Measurements from ENCODE around the gene ENDOU. TPM values are rescaled to one million over a fixed set of nuclear protein-coding genes. Genes with fewer than 3 reads are reported as not detected.
A peak's percentile ranks its signal among the peaks of the same experiment; 100 is the strongest.

The ENDOU gene
- polyA plus RNA-seq, 1 of the 3 experiments (the other 2 are of a cell fraction): not detected

DNA sequence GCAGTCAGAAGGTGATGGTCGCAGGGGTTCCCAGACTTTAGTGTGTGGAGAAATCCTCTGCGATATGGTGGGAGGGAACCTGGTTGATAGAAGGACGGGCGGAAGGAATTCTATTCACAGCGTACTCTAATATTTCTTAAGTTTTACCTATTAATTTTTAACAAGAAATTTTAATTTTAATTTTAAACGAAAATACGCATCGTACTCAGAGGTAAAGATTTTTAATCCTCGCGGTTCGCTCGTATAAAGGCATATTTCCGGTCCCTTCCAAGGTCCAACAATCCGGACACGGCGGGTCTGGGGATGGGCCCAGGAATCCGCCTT lies 47.4 kb upstream of the ENDOU start:
- H3F3A ChIP-seq (replicated peaks; ENCODE audit: insufficient read depth): no peaks in the 10 kb centered on the region
- no peaks in the 10 kb centered on the region for H4K20me1 ChIP-seq (ENCODE audit: insufficient read depth)
- H3K9me3 ChIP-seq: no peaks in the 10 kb centered on the region
- no peak overlapping the region for H3K27ac ChIP-seq (ENCODE audit: low read depth in 2 of 2, low read length in 1 of 2)
- peak overlapping the region; percentile 89; the same call in 1 of the 2 replicates for H2AFZ ChIP-seq (ENCODE audit: low read depth)
- no peaks in the 10 kb centered on the region for H3K79me2 ChIP-seq (ENCODE audit: insufficient read depth)
- TF ChIP-seq, protein P1, sequence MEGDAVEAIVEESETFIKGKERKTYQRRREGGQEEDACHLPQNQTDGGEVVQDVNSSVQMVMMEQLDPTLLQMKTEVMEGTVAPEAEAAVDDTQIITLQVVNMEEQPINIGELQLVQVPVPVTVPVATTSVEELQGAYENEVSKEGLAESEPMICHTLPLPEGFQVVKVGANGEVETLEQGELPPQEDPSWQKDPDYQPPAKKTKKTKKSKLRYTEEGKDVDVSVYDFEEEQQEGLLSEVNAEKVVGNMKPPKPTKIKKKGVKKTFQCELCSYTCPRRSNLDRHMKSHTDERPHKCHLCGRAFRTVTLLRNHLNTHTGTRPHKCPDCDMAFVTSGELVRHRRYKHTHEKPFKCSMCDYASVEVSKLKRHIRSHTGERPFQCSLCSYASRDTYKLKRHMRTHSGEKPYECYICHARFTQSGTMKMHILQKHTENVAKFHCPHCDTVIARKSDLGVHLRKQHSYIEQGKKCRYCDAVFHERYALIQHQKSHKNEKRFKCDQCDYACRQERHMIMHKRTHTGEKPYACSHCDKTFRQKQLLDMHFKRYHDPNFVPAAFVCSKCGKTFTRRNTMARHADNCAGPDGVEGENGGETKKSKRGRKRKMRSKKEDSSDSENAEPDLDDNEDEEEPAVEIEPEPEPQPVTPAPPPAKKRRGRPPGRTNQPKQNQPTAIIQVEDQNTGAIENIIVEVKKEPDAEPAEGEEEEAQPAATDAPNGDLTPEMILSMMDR (IDR thresholded peaks at IDR 0.05): peak; percentile 42; the same call in 1 of the 2 replicates
- TF ChIP-seq RFX5 (IDR thresholded peaks at IDR 0.05; ENCODE audit: low read length) (no peak), FOXJ3 (CRISPR knock-in tag; IDR thresholded peaks at IDR 0.05) (no peak), JUND (IDR thresholded peaks at IDR 0.05) (no peak)
- TF ChIP-seq, protein P2, sequence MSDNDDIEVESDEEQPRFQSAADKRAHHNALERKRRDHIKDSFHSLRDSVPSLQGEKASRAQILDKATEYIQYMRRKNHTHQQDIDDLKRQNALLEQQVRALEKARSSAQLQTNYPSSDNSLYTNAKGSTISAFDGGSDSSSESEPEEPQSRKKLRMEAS (IDR thresholded peaks at IDR 0.05; ENCODE audit: low read depth): no peak
- DNase-seq: no peak
- WGBS (ENCODE audit: low lambda C conversion rate): 33% methylated on average over 17 of the region's 17 CpGs
- H3K9ac ChIP-seq: peak overlapping the region; percentile 35; the same call in 1 of the 2 replicates
- peaks cover 25 to 44% of the 10 kb centered on the region in 2 experiments; a peak in 3 of 4 replicates for H3K4me1 ChIP-seq (ENCODE audit: control insufficient read depth in 1 of 2, insufficient read depth in 2 of 2, low read depth in 1 of 2, low read length in 1 of 2)
- H3K4me2 ChIP-seq: peak overlapping the region; percentile 98; the same call in 1 of the 2 replicates
- POLR2A ChIA-PET: interaction anchor here (0.6 to 1.4 kb wide), 2 partner anchors 59 to 63 kb away, joined by 3 read pairs; no protein-coding TSS in a partner anchor
- no peaks in the 10 kb centered on the region for H3K9me2 ChIP-seq
- CTCF ChIA-PET: interaction anchor here (0.7 to 22.9 kb wide), 11 partner anchors 9 to 221 kb away, joined by 3 to 1294 read pairs (median 4); partner anchors contain the start of genes ENDOU, RAPGEF3 and RPAP3
- no peaks in the 10 kb centered on the region for H3K27me3 ChIP-seq (ENCODE audit: insufficient read depth)
- H3K36me3 ChIP-seq (replicated peaks in 1 of 2; ENCODE audit: control insufficient read depth in 1 of 2, insufficient read depth in 2 of 2, low read length in 1 of 2): no peaks in the 10 kb centered on the region
- H3K4me3 ChIP-seq (ENCODE audit: low read depth in 2 of 2, low read length in 1 of 2): peak overlapping the region; percentile 74 to 76

DNA sequence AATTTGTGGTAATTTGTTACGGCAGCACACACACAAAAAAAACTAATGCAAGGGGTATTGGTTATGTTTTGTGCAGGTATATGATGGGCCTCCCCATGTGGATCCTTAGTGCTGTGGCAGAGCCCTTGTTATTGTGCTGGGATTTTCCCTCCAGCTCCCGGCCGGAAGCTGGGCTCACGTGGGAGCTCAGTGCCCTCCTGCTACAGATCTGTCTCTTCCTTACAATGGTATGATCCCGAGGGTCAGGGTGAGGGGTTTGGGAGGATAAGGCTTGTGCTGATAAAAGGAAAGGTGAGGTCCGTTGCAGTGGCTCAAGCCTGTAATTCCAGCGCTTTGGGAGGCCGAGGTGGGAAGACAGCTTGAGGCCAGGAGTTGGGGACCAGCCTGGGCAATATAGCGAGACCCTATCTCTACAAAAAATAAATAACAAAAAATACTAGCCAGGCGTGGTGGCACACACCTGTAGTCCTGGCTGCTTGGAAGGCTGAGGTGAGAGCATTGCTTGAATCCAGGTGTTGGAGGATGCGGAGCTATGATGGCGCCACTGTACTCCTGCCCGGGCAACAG lies 46.9 kb upstream of the ENDOU start:
- H3F3A ChIP-seq (replicated peaks; ENCODE audit: insufficient read depth): no peaks in the 10 kb centered on the region
- H3K4me2 ChIP-seq: peak overlapping the region; percentile 98; the same call in 1 of the 2 replicates
- no peak overlapping the region for H3K27ac ChIP-seq (ENCODE audit: low read depth in 2 of 2, low read length in 1 of 2)
- 89% methylated on average over 13 of the region's 13 CpGs for WGBS (ENCODE audit: low lambda C conversion rate)
- peaks cover 23 to 39% of the 10 kb centered on the region in 2 experiments; a peak in 3 of 4 replicates for H3K4me1 ChIP-seq (ENCODE audit: control insufficient read depth in 1 of 2, insufficient read depth in 2 of 2, low read depth in 1 of 2, low read length in 1 of 2)
- H3K9me2 ChIP-seq: no peaks in the 10 kb centered on the region
- H3K27me3 ChIP-seq (ENCODE audit: insufficient read depth): no peaks in the 10 kb centered on the region
- H3K4me3 ChIP-seq (ENCODE audit: low read depth in 2 of 2, low read length in 1 of 2): no peak overlapping the region
- no peaks in the 10 kb centered on the region for H3K79me2 ChIP-seq (ENCODE audit: insufficient read depth)
- no peaks in the 10 kb centered on the region for H3K36me3 ChIP-seq (replicated peaks in 1 of 2; ENCODE audit: control insufficient read depth in 1 of 2, insufficient read depth in 2 of 2, low read length in 1 of 2)
- ChIA-PET POLR2A (interaction anchor here (0.5 to 1.4 kb wide), 2 partner anchors 13 to 59 kb away, joined by 3 to 4 read pairs; no protein-coding TSS in a partner anchor), CTCF (interaction anchor here (0.7 to 22.9 kb wide), 11 partner anchors 10 to 221 kb away, joined by 3 to 1294 read pairs (median 4); partner anchors contain the start of genes ENDOU, RAPGEF3 and RPAP3)
- H3K9me3 ChIP-seq: no peaks in the 10 kb centered on the region
- TF ChIP-seq, protein P3, sequence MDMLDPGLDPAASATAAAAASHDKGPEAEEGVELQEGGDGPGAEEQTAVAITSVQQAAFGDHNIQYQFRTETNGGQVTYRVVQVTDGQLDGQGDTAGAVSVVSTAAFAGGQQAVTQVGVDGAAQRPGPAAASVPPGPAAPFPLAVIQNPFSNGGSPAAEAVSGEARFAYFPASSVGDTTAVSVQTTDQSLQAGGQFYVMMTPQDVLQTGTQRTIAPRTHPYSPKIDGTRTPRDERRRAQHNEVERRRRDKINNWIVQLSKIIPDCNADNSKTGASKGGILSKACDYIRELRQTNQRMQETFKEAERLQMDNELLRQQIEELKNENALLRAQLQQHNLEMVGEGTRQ (IDR thresholded peaks at IDR 0.05; ENCODE audit: borderline replicate concordance, low read depth, low read length): no peak
- TF ChIP-seq TAF1 (IDR thresholded peaks at IDR 0.05; ENCODE audit: borderline replicate concordance, low read depth, low read length): no peak
- DNase-seq: no peak
- H2AFZ ChIP-seq (ENCODE audit: low read depth): peak overlapping the region; percentile 89; the same call in 1 of the 2 replicates
- H3K9ac ChIP-seq: no peak overlapping the region
- no peaks in the 10 kb centered on the region for H4K20me1 ChIP-seq (ENCODE audit: insufficient read depth)
